Camera-type eye (tissue), 1 donor: ENCODE results near the gene CEP43. TPM values are rescaled to one million over a fixed set of nuclear protein-coding genes. Genes with fewer than 3 reads are reported as not detected.

Experiments
- total RNA-seq: library from RNA; depleted of rRNA; stranded (reverse); fragments of >200 nt; gene quantifications from one replicate; pipeline ENCODE4 v1.2.3, GENCODE V29; 2014

CEP43 gene
- 50.8 TPM for total RNA-seq

GRCh38 chr6:166999145-166999883, at the start of gene CEP43:
Gene CEP43 (plus strand): TSS chr6:166999397. CDS start chr6:166999413, 16 bp downstream.

GRCh38 chr6:166956444-166957086, 42.6 kb upstream of the CEP43 start, which contains the start of gene RNASET2:
Gene RNASET2 (minus strand): TSS chr6:166956550. CDS start chr6:166956182, 368 bp downstream.

Other genes starting within 250 kb of the CEP43 start
- gene RNASET2, start 42.8 kb upstream of the CEP43 start, total RNA-seq: 60.4 TPM
- not detected for gene CCR6, start 123.7 kb downstream of the CEP43 start, total RNA-seq
- not detected for gene GPR31, start 158.6 kb downstream of the CEP43 start, total RNA-seq